Activated CD4-positive, alpha-beta T cell treated with anti-CD3 and anti-CD28 coated beads, Interleukin-2, amount 10 ng/mL, durations not matched to agents 24 days and 14 days (primary cell): ENCODE results near the gene CEP104. TPM values are rescaled to one million over a fixed set of nuclear protein-coding genes. Genes with fewer than 3 reads are reported as not detected.
"Not testable (repeated sequence)": the region's sequence is repeated elsewhere in the genome, so short reads cannot be mapped to it uniquely, and the experiment has no call there.

Experiments used
- DNase-seq: peaks from one replicate; pipeline ENCODE4 v3.0.0; 2022
- H3K27ac Mint-ChIP-seq: one replicate; pipeline ENCODE4 v1.8.0; 2022; ENCODE audit warnings: mild to moderate bottlenecking, mixed read lengths
- H3K27me3 Mint-ChIP-seq: one replicate; pipeline ENCODE4 v1.8.0; 2022; ENCODE audit warnings: mixed read lengths
- H3K36me3 Mint-ChIP-seq: one replicate; pipeline ENCODE4 v1.8.0; 2022; ENCODE audit warnings: low read depth, mild to moderate bottlenecking, mixed read lengths
- H3K4me1 Mint-ChIP-seq: one replicate; pipeline ENCODE4 v1.8.0; 2021; ENCODE audit warnings: mixed read lengths
- H3K4me3 Mint-ChIP-seq: one replicate; pipeline ENCODE4 v1.8.0; 2022; ENCODE audit warnings: mild to moderate bottlenecking, moderate library complexity, mixed read lengths
- H3K9me3 Mint-ChIP-seq: one replicate; pipeline ENCODE4 v1.8.0; 2021; ENCODE audit warnings: mixed read lengths
- intact Hi-C: fragments of 100-400 bp; cut with micrococcal nuclease; formaldehyde crosslinking; loops from one replicate; pipeline ENCODE4 v1.15.1; 2023
- total RNA-seq: library from RNA; stranded (reverse); gene quantifications from 2 replicates; pipeline ENCODE4 v1.2.3, GENCODE V29; 2022

Gene CEP104
- total RNA-seq, 1 donor from 2014 or later: 48.1 TPM

GRCh38 chr1:3803905-3804626, 52.9 kb downstream of the CEP104 start:
- H3K4me1 Mint-ChIP-seq: peaks cover 6% of the 10 kb centered on the region
- no peaks in the 10 kb centered on the region for H3K9me3 Mint-ChIP-seq
- H3K27me3 Mint-ChIP-seq: peaks cover 16% of the 10 kb centered on the region
- no peaks in the 10 kb centered on the region for H3K36me3 Mint-ChIP-seq
- no peak overlapping the region for H3K4me3 Mint-ChIP-seq
- H3K27ac Mint-ChIP-seq: no peak overlapping the region
- DNase-seq: no peak
- intact Hi-C loops: no loop called here

- Mint-ChIP-seq H3K4me1 (peaks cover 13% of the 10 kb centered on the region), H3K27me3 (peaks cover 16% of the 10 kb centered on the region), H3K27ac (peak overlapping the region; percentile 42)
- intact Hi-C loops: loop anchor here (1.0 kb wide), 1 partner anchor 24 kb away; no protein-coding TSS in a partner anchor
- not testable (repeated sequence) for H3K9me3 Mint-ChIP-seq, H3K4me3 Mint-ChIP-seq, H3K36me3 Mint-ChIP-seq, DNase-seq
These were observed 56.2 kb downstream of the CEP104 start for GRCh38 chr1:3800795-3801194.

GRCh38 chr1:3799976-3800685, 56.9 kb downstream of the CEP104 start:
- H3K36me3 Mint-ChIP-seq: no peaks in the 10 kb centered on the region
- H3K27ac Mint-ChIP-seq: no peak overlapping the region
- no peak overlapping the region for H3K4me3 Mint-ChIP-seq
- intact Hi-C loops: no loop called here
- H3K27me3 Mint-ChIP-seq: peaks cover 16% of the 10 kb centered on the region
- H3K4me1 Mint-ChIP-seq: peaks cover 17% of the 10 kb centered on the region
- H3K9me3 Mint-ChIP-seq: no peaks in the 10 kb centered on the region
- no peak for DNase-seq

GRCh38 chr1:3796215-3797061, 60.6 kb downstream of the CEP104 start, which contains the start of gene LRRC47:
Gene LRRC47, minus strand, starts transcription at chr1:3796498. Its CDS starts 22 bp downstream, at chr1:3796476.
- Mint-ChIP-seq H3K27ac (peak within 1 kb of the TSS; percentile 90), H3K27me3 (peaks cover 10% of the 10 kb centered on the region), H3K4me3 (peak within 1 kb of the TSS; percentile 88), H3K9me3 (no peaks in the 10 kb centered on the region), H3K4me1 (peaks cover 31% of the 10 kb centered on the region), H3K36me3 (peaks cover 5% of the 10 kb centered on the region)
- peak; percentile 99 for DNase-seq
- intact Hi-C loops: loop anchor here (1.0 kb wide), 5 partner anchors 24 to 146 kb away; partner anchors contain the start of genes C1orf174, CEP104, DFFB and SMIM1

- intact Hi-C loops: loop anchor here (1.0 kb wide), 5 partner anchors 23 to 145 kb away; partner anchors contain the start of genes C1orf174, CEP104, DFFB and SMIM1
- Mint-ChIP-seq H3K4me3 (peak overlapping the region; percentile 88), H3K36me3 (peaks cover 5% of the 10 kb centered on the region)
These were observed 61.4 kb downstream of the CEP104 start for GRCh38 chr1:3795453-3796214.

GRCh38 chr1:3790952-3791351, 66.1 kb downstream of the CEP104 start:
- H3K36me3 Mint-ChIP-seq: peaks cover 18% of the 10 kb centered on the region

More at GRCh38 chr1:3795453-3796214, 61.4 kb downstream of the CEP104 start:
- peak overlapping the region; percentile 43 for H3K27ac Mint-ChIP-seq
- no peaks in the 10 kb centered on the region for H3K9me3 Mint-ChIP-seq
- H3K4me1 Mint-ChIP-seq: peaks cover 26% of the 10 kb centered on the region
- DNase-seq: no peak
- H3K27me3 Mint-ChIP-seq: peaks cover 5% of the 10 kb centered on the region

GRCh38 chr1:3790500-3790923, 66.5 kb downstream of the CEP104 start:
- Mint-ChIP-seq H3K9me3 (no peaks in the 10 kb centered on the region), H3K27ac (no peak overlapping the region), H3K4me1 (peaks cover 27% of the 10 kb centered on the region), H3K36me3 (peaks cover 19% of the 10 kb centered on the region), H3K4me3 (no peak overlapping the region), H3K27me3 (no peaks in the 10 kb centered on the region)
- no peak for DNase-seq
- intact Hi-C loops: no loop called here

More at GRCh38 chr1:3790952-3791351, 66.1 kb downstream of the CEP104 start:
- Mint-ChIP-seq H3K4me1 (peaks cover 28% of the 10 kb centered on the region), H3K4me3 (no peak overlapping the region), H3K9me3 (no peaks in the 10 kb centered on the region), H3K27ac (no peak overlapping the region), H3K27me3 (no peaks in the 10 kb centered on the region)
- intact Hi-C loops: no loop called here
- DNase-seq: no peak

GRCh38 chr1:3789421-3790300, 67.3 kb downstream of the CEP104 start:
- Mint-ChIP-seq H3K36me3 (peaks cover 27% of the 10 kb centered on the region), H3K27me3 (no peaks in the 10 kb centered on the region), H3K4me3 (no peak overlapping the region), H3K27ac (no peak overlapping the region), H3K4me1 (peaks cover 22% of the 10 kb centered on the region), H3K9me3 (no peaks in the 10 kb centered on the region)
- DNase-seq: no peak
- intact Hi-C loops: no loop called here

- H3K4me1 Mint-ChIP-seq: peaks cover 15% of the 10 kb centered on the region
- DNase-seq: no peak
- H3K9me3 Mint-ChIP-seq: no peaks in the 10 kb centered on the region
- intact Hi-C loops: no loop called here
- H3K36me3 Mint-ChIP-seq: peaks cover 35% of the 10 kb centered on the region
- no peak overlapping the region for H3K4me3 Mint-ChIP-seq
- no peaks in the 10 kb centered on the region for H3K27me3 Mint-ChIP-seq
- H3K27ac Mint-ChIP-seq: no peak overlapping the region
These were observed 68.1 kb downstream of the CEP104 start for GRCh38 chr1:3788756-3789420.

GRCh38 chr1:3787745-3788605, 69.0 kb downstream of the CEP104 start:
- no peak for DNase-seq
- peak overlapping the region; percentile 20 for H3K27ac Mint-ChIP-seq
- H3K4me3 Mint-ChIP-seq: no peak overlapping the region
- peaks cover 40% of the 10 kb centered on the region for H3K36me3 Mint-ChIP-seq
- no peaks in the 10 kb centered on the region for H3K27me3 Mint-ChIP-seq
- no peaks in the 10 kb centered on the region for H3K9me3 Mint-ChIP-seq
- peaks cover 12% of the 10 kb centered on the region for H3K4me1 Mint-ChIP-seq
- intact Hi-C loops: no loop called here

GRCh38 chr1:3787349-3787715, 69.7 kb downstream of the CEP104 start:
- no peaks in the 10 kb centered on the region for H3K9me3 Mint-ChIP-seq
- no peaks in the 10 kb centered on the region for H3K27me3 Mint-ChIP-seq
- peak; percentile 77 for DNase-seq
- H3K4me1 Mint-ChIP-seq: peaks cover 10% of the 10 kb centered on the region
- intact Hi-C loops: no loop called here
- no peak overlapping the region for H3K4me3 Mint-ChIP-seq
- H3K36me3 Mint-ChIP-seq: peaks cover 38% of the 10 kb centered on the region
- H3K27ac Mint-ChIP-seq: peak overlapping the region; percentile 20
